ENCODE data around the gene E2F1.

The E2F1 gene

DNA sequence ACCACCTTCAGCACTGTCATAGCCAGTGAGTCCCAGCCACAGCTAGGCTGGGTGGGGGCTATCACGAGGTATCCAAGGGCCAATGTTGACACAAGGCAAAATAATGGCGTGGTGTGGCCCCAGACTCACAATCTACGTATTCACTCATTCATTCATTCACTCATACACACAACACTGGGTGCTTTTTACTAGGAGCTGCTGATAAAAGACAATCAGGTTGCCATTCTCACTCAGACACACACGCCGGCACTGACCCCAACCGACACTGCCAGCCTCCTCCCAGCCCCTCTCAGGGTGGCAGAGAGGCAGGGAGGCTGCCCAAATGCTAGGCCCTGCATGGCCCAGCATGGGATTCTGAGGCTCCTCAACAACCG lies 25.5 kb downstream of the E2F1 start:
- Histone ChIP-seq H3K9me3 (ENCODE audit: severe bottlenecking) (no peaks in the 10 kb centered on the region), H3K27ac (no peak overlapping the region), H3K36me3 (peaks cover 27% of the 10 kb centered on the region), H3K4me3 (ENCODE audit: low read depth, low read length) (no peak overlapping the region), H3K27me3 (ENCODE audit: insufficient read depth, low read depth, severe bottlenecking) (no peaks in the 10 kb centered on the region)
- no peak for DNase-seq
- no peak for TF ChIP-seq CTCF (IDR thresholded peaks at IDR 0.05; ENCODE audit: low read depth, low read length)

DNA sequence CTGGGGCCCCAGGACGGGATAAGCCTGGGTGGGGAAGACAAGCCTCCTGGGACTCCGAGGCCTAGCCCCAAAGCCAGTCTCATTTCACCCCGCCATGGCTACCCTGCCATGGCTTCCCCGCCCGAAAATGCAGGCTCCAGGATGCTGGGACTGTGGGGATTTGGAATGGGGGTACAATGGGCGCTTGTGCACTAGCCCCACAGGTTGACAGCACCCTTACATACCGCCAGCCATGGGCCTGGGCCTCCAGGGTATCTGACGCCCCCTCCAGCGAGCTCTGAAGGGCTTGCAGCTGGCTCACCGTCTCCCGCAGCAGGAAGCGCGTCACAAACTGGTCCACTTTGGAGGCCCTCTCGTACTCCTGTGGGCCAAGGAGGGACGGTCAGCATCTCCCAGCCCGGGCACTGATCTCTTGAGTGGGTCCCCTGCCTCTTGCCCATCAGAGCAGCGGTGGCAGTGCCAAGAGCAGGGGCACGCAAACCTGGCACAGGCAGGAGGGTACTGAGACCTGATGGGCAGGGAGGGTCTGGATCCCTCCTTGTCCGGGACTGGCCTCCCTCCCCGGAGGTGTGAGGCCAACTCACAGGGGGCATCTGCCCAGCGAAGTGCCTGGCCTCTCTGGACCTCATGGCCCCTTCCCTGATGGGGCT lies 26.0 kb downstream of the E2F1 start:
- Histone ChIP-seq H3K9me3 (ENCODE audit: severe bottlenecking) (no peaks in the 10 kb centered on the region), H3K4me3 (ENCODE audit: low read depth, low read length) (no peak overlapping the region), H3K36me3 (peaks cover 27% of the 10 kb centered on the region), H3K27ac (no peak overlapping the region), H3K27me3 (ENCODE audit: insufficient read depth, low read depth, severe bottlenecking) (no peaks in the 10 kb centered on the region)
- DNase-seq, result no peak
- TF ChIP-seq CTCF (IDR thresholded peaks at IDR 0.05; ENCODE audit: low read depth, low read length), result no peak

DNA sequence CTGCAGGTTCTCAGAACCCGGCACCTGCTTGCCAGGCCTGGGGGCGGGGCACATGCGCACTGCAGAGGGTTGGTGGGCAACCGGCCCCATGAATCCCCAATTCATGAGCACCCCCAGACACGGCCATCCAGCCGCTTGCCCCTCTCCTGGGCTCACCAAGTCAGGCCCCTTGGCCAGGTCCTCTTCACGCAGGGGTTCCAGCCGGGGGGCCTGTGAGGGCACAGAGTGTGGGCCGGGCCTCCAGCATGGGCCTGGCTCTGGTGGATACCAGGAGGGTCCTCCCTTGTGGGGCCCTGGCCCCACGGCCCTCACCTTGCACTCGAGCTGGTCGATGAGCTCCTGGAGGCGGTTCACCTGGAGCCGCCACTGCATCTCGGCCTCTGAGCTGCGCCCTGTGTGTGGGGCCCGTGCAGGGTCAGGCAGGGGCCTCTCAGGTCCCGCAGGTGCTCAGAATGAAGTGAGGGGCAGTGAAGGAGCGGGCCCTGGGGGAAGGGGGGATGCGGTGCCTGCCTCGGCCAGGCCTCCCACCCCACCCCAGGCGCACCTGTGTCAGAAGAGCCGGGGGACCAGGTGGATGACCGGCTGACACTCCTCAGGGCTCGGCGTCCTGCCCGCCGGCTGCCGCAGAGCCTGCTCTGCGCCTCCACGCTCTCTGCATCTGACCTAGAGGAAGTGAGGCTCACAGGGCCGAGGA lies 26.7 kb downstream of the E2F1 start:
- no peaks in the 10 kb centered on the region for H3K9me3 ChIP-seq (ENCODE audit: severe bottlenecking)
- no peaks in the 10 kb centered on the region for H3K27me3 ChIP-seq (ENCODE audit: insufficient read depth, low read depth, severe bottlenecking)
- H3K4me3 ChIP-seq (ENCODE audit: low read depth, low read length), result no peak overlapping the region
- TF ChIP-seq CTCF (IDR thresholded peaks at IDR 0.05; ENCODE audit: low read depth, low read length), result no peak
- H3K36me3 ChIP-seq, result peaks cover 27% of the 10 kb centered on the region
- no peak overlapping the region for H3K27ac ChIP-seq
- no peak for DNase-seq

DNA sequence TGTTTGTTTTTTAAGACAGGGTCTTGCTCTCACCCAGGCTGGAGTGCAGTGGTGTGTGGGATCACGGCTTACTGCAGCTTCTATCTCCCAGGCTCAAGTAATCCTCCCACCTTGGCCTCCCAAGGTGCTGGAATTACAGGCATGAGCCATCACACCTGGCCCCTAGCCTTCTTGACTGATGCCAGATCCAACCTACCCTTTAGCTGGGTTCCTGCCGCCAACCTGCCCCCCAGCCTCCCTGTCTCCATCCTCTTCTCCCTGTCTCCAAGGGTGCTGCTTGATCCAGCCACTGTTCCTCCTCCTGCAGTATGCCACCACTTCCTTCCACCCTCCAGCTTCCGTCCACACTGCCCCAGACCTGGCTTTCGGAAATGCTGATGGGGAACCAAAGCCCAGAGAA lies 27.3 kb downstream of the E2F1 start:
- no peak for TF ChIP-seq CTCF (IDR thresholded peaks at IDR 0.05; ENCODE audit: low read depth, low read length)
- peaks cover 27% of the 10 kb centered on the region for H3K36me3 ChIP-seq

DNA sequence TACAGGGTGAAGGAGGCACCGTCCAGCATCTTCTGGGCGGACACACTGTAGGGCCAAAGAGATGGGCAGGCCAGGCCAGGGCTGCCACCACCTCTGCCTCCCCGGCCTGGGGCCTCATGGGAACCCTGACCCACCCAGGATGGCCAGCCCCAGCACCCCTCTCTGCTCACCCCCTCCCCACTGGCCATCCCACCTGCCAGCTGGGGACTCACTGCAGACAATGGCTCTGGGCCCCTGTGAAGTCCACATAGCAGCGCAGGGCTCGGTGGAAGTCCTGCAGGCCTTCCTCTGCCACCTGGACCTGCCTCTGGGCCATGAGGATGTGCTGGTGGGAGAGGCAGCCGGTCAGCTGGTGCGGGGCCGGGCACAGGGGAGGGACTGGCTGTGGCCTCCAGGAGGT lies 27.7 kb downstream of the E2F1 start:
- Histone ChIP-seq H3K36me3 (peaks cover 27% of the 10 kb centered on the region), H3K27me3 (ENCODE audit: insufficient read depth, low read depth, severe bottlenecking) (no peaks in the 10 kb centered on the region), H3K4me3 (ENCODE audit: low read depth, low read length) (no peak overlapping the region), H3K27ac (no peak overlapping the region), H3K9me3 (ENCODE audit: severe bottlenecking) (no peaks in the 10 kb centered on the region)
- DNase-seq, result no peak
- no peak for TF ChIP-seq CTCF (IDR thresholded peaks at IDR 0.05; ENCODE audit: low read depth, low read length)

More for the DNA sequence above, 27.3 kb downstream of the E2F1 start:
- Histone ChIP-seq H3K27ac (no peak overlapping the region), H3K9me3 (ENCODE audit: severe bottlenecking) (no peaks in the 10 kb centered on the region), H3K27me3 (ENCODE audit: insufficient read depth, low read depth, severe bottlenecking) (no peaks in the 10 kb centered on the region), H3K4me3 (ENCODE audit: low read depth, low read length) (no peak overlapping the region)
- no peak for DNase-seq
